OCI-LY7 (cell line): ENCODE results near the gene SCLY. TPM values are rescaled to one million over a fixed set of nuclear protein-coding genes. Genes with fewer than 3 reads are reported as not detected.

ENCODE experiments used
- BruUV-seq: library from RNA; stranded (reverse); fragments of 400-500 nt; replicated peaks from 2 replicates; lab custom pipeline; 2021; lab: Mats Ljungman, UMichigan
- CTCF ChIA-PET: fragments of 300-600 bp; sonication (Branson Sonifier 250); formaldehyde crosslinking; loops from one replicate; lab custom pipeline; 2022; ENCODE audit warnings: antibody characterized with exemption; ENCODE audit not compliant: unreplicated experiment; lab: Charles Lee
- POLR2A ChIA-PET: fragments of 300-600 bp; sonication (Branson Sonifier 250); formaldehyde crosslinking; loops from one replicate; lab custom pipeline; 2022; ENCODE audit warnings: antibody characterized with exemption; lab: Charles Lee
- DNase-seq: peaks from one replicate; pipeline ENCODE4 v3.0.0-alpha.2; 2015; ENCODE audit warnings: low spot score
- H2AFZ ChIP-seq: fragments of 200-600 bp; sonication (generic), shearing (Covaris generic); 2 replicates; pipeline ENCODE4 v1.6.1; 2014; ENCODE audit warnings: mild to moderate bottlenecking, antibody characterized with exemption, low read length, moderate library complexity
- H3K27ac ChIP-seq: fragments of 200-600 bp; sonication (generic); 2 replicates; pipeline ENCODE4 v1.5.1; 2014; ENCODE audit warnings: mixed run types, low read depth, mild to moderate bottlenecking, moderate library complexity, low read length, inconsistent platforms; ENCODE audit not compliant: poor library complexity, severe bottlenecking
- H3K36me3 ChIP-seq: fragments of 200-600 bp; sonication (generic); 2 replicates; pipeline ENCODE4 v1.6.1; 2014; ENCODE audit warnings: mild to moderate bottlenecking, antibody characterized with exemption, low read length, moderate library complexity, mixed read lengths; ENCODE audit not compliant: insufficient read depth
- H3K4me1 ChIP-seq: fragments of 200-600 bp; sonication (generic); 2 replicates; pipeline ENCODE4 v1.5.1; 2014; ENCODE audit warnings: mild to moderate bottlenecking, low read length; ENCODE audit not compliant: insufficient read depth, poor library complexity, severe bottlenecking
- H3K4me2 ChIP-seq: fragments of 200-600 bp; sonication (generic); 2 replicates; pipeline ENCODE4 v1.6.1; 2014; ENCODE audit warnings: mild to moderate bottlenecking, low read length
- H3K4me3 ChIP-seq: fragments of 200-600 bp; sonication (generic); 2 replicates; pipeline ENCODE4 v1.5.1; 2014; ENCODE audit warnings: mild to moderate bottlenecking, low read depth, low read length; ENCODE audit not compliant: poor library complexity, severe bottlenecking
- H3K79me2 ChIP-seq: fragments of 200-600 bp; sonication (generic); 2 replicates; pipeline ENCODE4 v1.6.1; 2016; ENCODE audit warnings: low read depth, mild to moderate bottlenecking, low read length, moderate library complexity, mixed read lengths; ENCODE audit not compliant: insufficient read depth
- H3K9me2 ChIP-seq: fragments of 200-600 bp; sonication (generic); 2 replicates; pipeline ENCODE4 v1.6.1; 2016; ENCODE audit warnings: mild to moderate bottlenecking, low read length, mixed read lengths; ENCODE audit not compliant: insufficient read depth
- H3K9me3 ChIP-seq: fragments of 200-600 bp; sonication (generic); 2 replicates; pipeline ENCODE4 v1.6.1; 2014; ENCODE audit warnings: mild to moderate bottlenecking, mixed run types, low read length, mixed read lengths
- H4K20me1 ChIP-seq: fragments of 200-600 bp; sonication (generic); 2 replicates; pipeline ENCODE4 v1.6.1; 2014; ENCODE audit warnings: mild to moderate bottlenecking, antibody characterized with exemption, low read length, moderate library complexity, mixed read lengths; ENCODE audit not compliant: insufficient read depth
- CTCF ChIP-seq: fragments of 200-600 bp; sonication (generic); conservative IDR thresholded peaks from 2 replicates; pipeline ENCODE4 v1.5.1; 2014; ENCODE audit warnings: mild to moderate bottlenecking, antibody characterized with exemption, low read length, moderate library complexity, mixed read lengths
- EZH2phosphoT487 ChIP-seq: fragments of 200-600 bp; sonication (generic); IDR thresholded peaks from 2 replicates; pipeline ENCODE4 v1.6.1; 2018; ENCODE audit warnings: low read depth, borderline replicate concordance, mild to moderate bottlenecking, mixed run types, antibody characterized with exemption, low read length, moderate library complexity, mixed read lengths
- intact Hi-C: fragments of 100-400 bp; cut with micrococcal nuclease; formaldehyde crosslinking; loops from one replicate; pipeline ENCODE4 v1.10.0; 2022; ENCODE audit not compliant: unreplicated experiment
- total RNA-seq, 2 experiments: library from RNA; depleted of rRNA in 1 of 2; stranded (reverse); fragments of >200 nt in 1 of 2; shearing (Covaris generic) in 1 of 2; gene quantifications; 2 replicates each; pipeline ENCODE4 v1.2.3, GENCODE V29; 2014 to 2022

Gene SCLY
- total RNA-seq, 2 experiments from 2014 or later: 29.9 to 41.7 TPM

GRCh38 chr2:238061315-238062202 is 758 bp downstream of the SCLY start:
- peaks cover 14% of the 10 kb centered on the region; the same call in 1 of the 2 replicates for H3K79me2 ChIP-seq
- no peak for TF ChIP-seq CTCF
- TF ChIP-seq EZH2phosphoT487: no peak
- H3K4me2 ChIP-seq: peak overlapping the region; percentile 84
- BruUV-seq: no TSS peak
- CTCF ChIA-PET: interaction anchor here (0.5 to 0.7 kb wide), 2 partner anchors 15 to 89 kb away, joined by 3 read pairs; no protein-coding TSS in a partner anchor
- H3K4me1 ChIP-seq: peaks cover 25% of the 10 kb centered on the region
- intact Hi-C loops: loop anchor here (5.0 kb wide), 2 partner anchors 94 to 369 kb away; partner anchors contain the start of gene UBE2F
- DNase-seq: peak; percentile 40
- no peaks in the 10 kb centered on the region for H3K9me2 ChIP-seq
- peak overlapping the region; percentile 43; the same call in 1 of the 2 replicates for H2AFZ ChIP-seq
- H4K20me1 ChIP-seq: no peaks in the 10 kb centered on the region
- POLR2A ChIA-PET: interaction anchor here (0.6 to 1.6 kb wide), 7 partner anchors 10 to 389 kb away, joined by 3 to 5 read pairs (median 3); no protein-coding TSS in a partner anchor
- peaks cover 21% of the 10 kb centered on the region for H3K36me3 ChIP-seq
- H3K4me3 ChIP-seq: peak overlapping the region; percentile 79
- H3K9me3 ChIP-seq: no peaks in the 10 kb centered on the region
- peak overlapping the region; percentile 34 for H3K27ac ChIP-seq

- Histone ChIP-seq H3K4me2 (no peak overlapping the region), H2AFZ (no peak overlapping the region), H4K20me1 (no peaks in the 10 kb centered on the region), H3K4me1 (peaks cover 25% of the 10 kb centered on the region), H3K27ac (no peak overlapping the region), H3K36me3 (peaks cover 41% of the 10 kb centered on the region), H3K4me3 (no peak overlapping the region), H3K9me3 (no peaks in the 10 kb centered on the region), H3K9me2 (no peaks in the 10 kb centered on the region), H3K79me2 (peaks cover 14% of the 10 kb centered on the region; the same call in 1 of the 2 replicates)
- ChIA-PET POLR2A (no interaction called here), CTCF (no interaction called here)
- intact Hi-C loops: loop anchor here (5.0 kb wide), 2 partner anchors 96 to 371 kb away; partner anchors contain the start of gene UBE2F
- no peak for TF ChIP-seq CTCF
- TF ChIP-seq EZH2phosphoT487: no peak
- DNase-seq: no peak
- BruUV-seq: no TSS peak
These were observed 2.8 kb downstream of the SCLY start for GRCh38 chr2:238063414-238064189.
